C4-2B (cell line): Measurements from ENCODE around the gene BLNK.

Source experiments
- ZFX ChIP-seq: fragments of 450-650 bp; IDR thresholded peaks from 2 replicates; pipeline ENCODE4 v1.6.1; 2017
- TF ChIP-seq, protein P1 (sequence below): fragments of 450-650 bp; conservative IDR thresholded peaks from 2 replicates; pipeline ENCODE4 v1.5.1; 2017; ENCODE audit warnings: mild to moderate bottlenecking

DNA sequence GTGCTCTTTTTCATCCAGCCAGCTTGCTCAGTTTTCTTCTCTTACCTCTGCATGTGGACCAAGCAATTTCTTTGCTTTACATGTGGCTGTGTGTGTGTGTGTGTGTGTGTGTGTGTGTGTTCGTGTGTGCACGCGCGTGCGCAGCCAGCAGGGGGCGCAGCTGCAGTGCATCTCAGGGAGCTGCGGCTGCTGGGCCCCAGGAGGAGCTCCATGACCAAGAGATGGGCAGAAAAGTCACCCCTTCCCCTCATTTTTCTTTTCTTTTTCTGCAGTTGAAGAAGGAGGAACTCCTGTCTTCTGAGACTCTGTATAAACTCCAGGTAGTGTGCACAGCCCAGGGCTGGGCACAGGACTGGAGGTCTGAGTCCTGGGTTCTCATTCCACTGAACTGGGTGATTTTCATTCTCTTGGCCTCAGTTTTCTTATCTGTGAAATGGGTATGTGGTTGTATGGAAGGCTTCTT, 41.8 kb downstream of the BLNK start:
- TF ChIP-seq, protein P1, sequence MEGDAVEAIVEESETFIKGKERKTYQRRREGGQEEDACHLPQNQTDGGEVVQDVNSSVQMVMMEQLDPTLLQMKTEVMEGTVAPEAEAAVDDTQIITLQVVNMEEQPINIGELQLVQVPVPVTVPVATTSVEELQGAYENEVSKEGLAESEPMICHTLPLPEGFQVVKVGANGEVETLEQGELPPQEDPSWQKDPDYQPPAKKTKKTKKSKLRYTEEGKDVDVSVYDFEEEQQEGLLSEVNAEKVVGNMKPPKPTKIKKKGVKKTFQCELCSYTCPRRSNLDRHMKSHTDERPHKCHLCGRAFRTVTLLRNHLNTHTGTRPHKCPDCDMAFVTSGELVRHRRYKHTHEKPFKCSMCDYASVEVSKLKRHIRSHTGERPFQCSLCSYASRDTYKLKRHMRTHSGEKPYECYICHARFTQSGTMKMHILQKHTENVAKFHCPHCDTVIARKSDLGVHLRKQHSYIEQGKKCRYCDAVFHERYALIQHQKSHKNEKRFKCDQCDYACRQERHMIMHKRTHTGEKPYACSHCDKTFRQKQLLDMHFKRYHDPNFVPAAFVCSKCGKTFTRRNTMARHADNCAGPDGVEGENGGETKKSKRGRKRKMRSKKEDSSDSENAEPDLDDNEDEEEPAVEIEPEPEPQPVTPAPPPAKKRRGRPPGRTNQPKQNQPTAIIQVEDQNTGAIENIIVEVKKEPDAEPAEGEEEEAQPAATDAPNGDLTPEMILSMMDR = peak; percentile 99
- no peak for TF ChIP-seq ZFX
